HEK293 (cell line): ENCODE measurements around the gene SERPINA10.
"Not testable (repeated sequence)": the region's sequence is repeated elsewhere in the genome, so short reads cannot be mapped to it uniquely, and the experiment has no call there.

Experiments
- CTCF ChIA-PET: fragments of 350-600 bp; formaldehyde crosslinking; extraction: SDS; loops from one replicate; lab custom pipeline; 2021; ENCODE audit warnings: antibody characterized with exemption; lab: Yijun Ruan, JAX
- POLR2A ChIA-PET: fragments of 300-600 bp; formaldehyde crosslinking; extraction: SDS; loops from one replicate; lab custom pipeline; 2020; ENCODE audit warnings: antibody characterized with exemption, inconsistent platforms; lab: Yijun Ruan, JAX
- H3K27ac ChIP-seq: fragments of 200-500 bp; sonication (Bioruptor generic); 2 replicates; pipeline ENCODE4 v1.5.1; 2014; ENCODE audit warnings: low read depth, low read length, control low read depth, inconsistent platforms; ENCODE audit errors: extremely low read depth
- H3K36me3 ChIP-seq, 2 experiments: fragments of 200-500 bp in 1 of 2; sonication (Bioruptor generic) in 1 of 2; 1 replicate in 1 of 2; 2 replicates in 1 of 2; pipeline ENCODE4 v1.5.1; 2014 to 2017; ENCODE audit warnings: inconsistent platforms in 2 of 2, low read length in 2 of 2; ENCODE audit not compliant: control insufficient read depth in 2 of 2, insufficient read depth in 1 of 2
- H3K4me1 ChIP-seq: fragments of 200-500 bp; sonication (Bioruptor generic); 2 replicates; pipeline ENCODE4 v1.5.1; 2014; ENCODE audit warnings: mild to moderate bottlenecking, low read length, inconsistent platforms; ENCODE audit not compliant: control insufficient read depth, insufficient read depth
- H3K4me3 ChIP-seq: 2 replicates; pipeline ENCODE4 v1.5.1; 2011; ENCODE audit warnings: low read depth, mild to moderate bottlenecking, control low read depth, low read length, moderate library complexity
- H3K9me3 ChIP-seq: fragments of 200-500 bp; sonication (Bioruptor generic); 2 replicates; pipeline ENCODE4 v1.5.1; 2014; ENCODE audit warnings: low read depth, low read length, inconsistent platforms; ENCODE audit not compliant: control insufficient read depth, insufficient read depth
- MZF1 ChIP-seq: fragments of 450-650 bp; formaldehyde crosslinking; IDR thresholded peaks from 2 replicates; pipeline ENCODE4 v1.5.1; 2017; ENCODE audit warnings: missing biosample characterization, missing genetic modification characterization, borderline replicate concordance
- SP3 ChIP-seq: fragments of 450-650 bp; formaldehyde crosslinking; IDR thresholded peaks from 2 replicates; pipeline ENCODE4 v1.5.1; 2016; ENCODE audit warnings: missing biosample characterization, missing genetic modification characterization
- ZBTB17 ChIP-seq: fragments of 450-650 bp; formaldehyde crosslinking; IDR thresholded peaks from 2 replicates; pipeline ENCODE4 v1.5.1; 2016; ENCODE audit warnings: missing biosample characterization, missing genetic modification characterization
- ZBTB7A ChIP-seq: fragments of 450-650 bp; formaldehyde crosslinking; IDR thresholded peaks from 2 replicates; pipeline ENCODE4 v1.5.1; 2016; ENCODE audit warnings: low read depth, missing biosample characterization, missing genetic modification characterization
- ZNF121 ChIP-seq: fragments of 450-650 bp; formaldehyde crosslinking; IDR thresholded peaks from 2 replicates; pipeline ENCODE4 v1.5.1; 2016; ENCODE audit warnings: missing biosample characterization, missing genetic modification characterization
- ZNF24 ChIP-seq: fragments of 450-650 bp; formaldehyde crosslinking; IDR thresholded peaks from 2 replicates; pipeline ENCODE4 v1.5.1; 2016; ENCODE audit warnings: missing biosample characterization, missing genetic modification characterization
- ZNF248 ChIP-seq: fragments of 450-650 bp; formaldehyde crosslinking; IDR thresholded peaks from 2 replicates; pipeline ENCODE4 v1.5.1; 2017; ENCODE audit warnings: missing biosample characterization, missing genetic modification characterization
- ZNF366 ChIP-seq: fragments of 450-650 bp; formaldehyde crosslinking; conservative IDR thresholded peaks from 2 replicates; pipeline ENCODE4 v1.5.1; 2016; ENCODE audit warnings: missing biosample characterization, missing genetic modification characterization
- ZNF585B ChIP-seq: fragments of 450-650 bp; formaldehyde crosslinking; IDR thresholded peaks from 2 replicates; pipeline ENCODE4 v1.5.1; 2016; ENCODE audit warnings: missing biosample characterization, missing genetic modification characterization
- ZNF626 ChIP-seq: fragments of 450-650 bp; sonication (Bioruptor Pico); formaldehyde crosslinking; IDR thresholded peaks from 2 replicates; pipeline ENCODE4 v1.5.1; 2018; ENCODE audit warnings: missing biosample characterization, missing genetic modification characterization, inconsistent platforms
- ZNF76 ChIP-seq: fragments of 450-650 bp; formaldehyde crosslinking; IDR thresholded peaks from 2 replicates; pipeline ENCODE4; 2016; ENCODE audit warnings: low read depth, missing biosample characterization, missing genetic modification characterization, borderline replicate concordance
- ZSCAN30 ChIP-seq: fragments of 450-650 bp; IDR thresholded peaks from 2 replicates; pipeline ENCODE4 v1.5.1; 2018; ENCODE audit warnings: missing biosample characterization, mild to moderate bottlenecking, missing genetic modification characterization, moderate library complexity
- TF ChIP-seq, protein P1 (sequence below): fragments of 450-650 bp; formaldehyde crosslinking; IDR thresholded peaks from 2 replicates; pipeline ENCODE4 v1.5.1; 2017; ENCODE audit warnings: missing biosample characterization, missing genetic modification characterization
- TF ChIP-seq, protein P2 (sequence below): fragments of 450-650 bp; formaldehyde crosslinking; conservative IDR thresholded peaks from 2 replicates; pipeline ENCODE4 v1.5.1; 2016; ENCODE audit warnings: low read depth, missing biosample characterization, missing genetic modification characterization
- TF ChIP-seq, protein P3 (sequence below): fragments of 450-650 bp; formaldehyde crosslinking; IDR thresholded peaks from 2 replicates; pipeline ENCODE4 v1.5.1; 2016; ENCODE audit warnings: missing biosample characterization, missing genetic modification characterization

Gene SERPINA10

DNA sequence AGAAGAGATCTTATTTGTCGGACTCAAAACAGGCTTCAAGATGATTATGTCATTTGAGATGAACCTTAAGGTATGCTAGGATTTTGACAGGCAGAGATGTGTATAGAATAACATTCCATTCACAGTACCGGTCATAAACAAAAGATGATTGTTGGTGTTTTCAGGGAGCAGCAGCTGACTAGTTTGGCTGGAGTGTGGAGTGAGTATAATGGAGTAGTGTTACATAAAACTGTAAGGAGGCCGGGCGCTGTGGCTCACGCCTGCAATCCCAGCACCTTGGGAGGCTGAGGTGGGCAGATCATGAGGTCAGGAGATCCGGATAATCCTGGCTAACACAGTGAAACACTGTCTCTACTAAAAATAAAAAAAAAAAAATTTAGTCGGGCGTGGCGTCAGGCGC, 23.9 kb downstream of the SERPINA10 start (continued):
- TF ChIP-seq, protein P1, sequence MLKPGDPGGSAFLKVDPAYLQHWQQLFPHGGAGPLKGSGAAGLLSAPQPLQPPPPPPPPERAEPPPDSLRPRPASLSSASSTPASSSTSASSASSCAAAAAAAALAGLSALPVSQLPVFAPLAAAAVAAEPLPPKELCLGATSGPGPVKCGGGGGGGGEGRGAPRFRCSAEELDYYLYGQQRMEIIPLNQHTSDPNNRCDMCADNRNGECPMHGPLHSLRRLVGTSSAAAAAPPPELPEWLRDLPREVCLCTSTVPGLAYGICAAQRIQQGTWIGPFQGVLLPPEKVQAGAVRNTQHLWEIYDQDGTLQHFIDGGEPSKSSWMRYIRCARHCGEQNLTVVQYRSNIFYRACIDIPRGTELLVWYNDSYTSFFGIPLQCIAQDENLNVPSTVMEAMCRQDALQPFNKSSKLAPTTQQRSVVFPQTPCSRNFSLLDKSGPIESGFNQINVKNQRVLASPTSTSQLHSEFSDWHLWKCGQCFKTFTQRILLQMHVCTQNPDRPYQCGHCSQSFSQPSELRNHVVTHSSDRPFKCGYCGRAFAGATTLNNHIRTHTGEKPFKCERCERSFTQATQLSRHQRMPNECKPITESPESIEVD: no peak

DNA sequence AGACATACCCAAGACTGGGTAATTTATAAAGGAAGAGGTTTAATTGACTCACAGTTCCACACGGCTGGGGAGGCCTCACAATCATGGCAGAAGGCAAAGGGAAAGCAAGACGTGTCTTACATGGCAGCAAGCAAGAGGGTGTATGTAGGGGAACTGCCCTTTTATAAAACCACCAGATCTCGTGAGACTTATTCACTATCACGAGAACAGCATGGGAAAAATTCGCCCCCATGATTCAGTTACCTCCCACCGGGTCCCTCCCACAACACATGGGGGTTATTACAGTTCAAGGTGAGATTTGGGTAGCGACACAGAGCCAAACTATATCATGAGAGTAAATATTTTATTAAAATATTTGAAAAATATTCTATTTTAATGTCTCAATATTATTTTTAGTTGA, 24.5 kb downstream of the SERPINA10 start:
- CTCF ChIA-PET, POLR2A ChIA-PET, H3K4me1 ChIP-seq, H3K36me3 ChIP-seq, H3K4me3 ChIP-seq, H3K9me3 ChIP-seq, H3K27ac ChIP-seq: not testable (repeated sequence)

DNA sequence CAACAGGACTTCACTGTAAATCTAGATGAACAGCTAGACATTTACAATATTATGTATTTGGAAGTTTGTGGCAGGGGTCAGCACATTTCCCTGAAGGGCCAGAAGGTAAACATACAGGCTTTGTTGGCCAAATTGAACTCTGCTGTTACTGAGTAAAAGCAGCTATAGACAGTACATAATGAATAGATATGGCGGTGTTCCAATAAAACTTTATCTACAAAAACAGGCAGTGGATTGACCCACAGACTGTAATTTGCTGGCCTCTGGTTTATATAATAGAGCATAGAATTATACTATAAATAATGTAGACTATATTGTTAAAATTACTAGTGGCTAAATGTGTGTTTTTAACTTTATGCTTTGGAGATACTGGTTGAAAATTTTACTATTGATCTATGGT, 25.7 kb downstream of the SERPINA10 start:
- TF ChIP-seq ZNF248 (tag by site-specific recombination) (no peak), ZNF626 (tag by site-specific recombination) (no peak), ZNF121 (tag by site-specific recombination) (no peak), ZNF366 (no peak), ZBTB17 (tag by site-specific recombination) (no peak), MZF1 (tag by site-specific recombination) (no peak)
- TF ChIP-seq, protein P2, sequence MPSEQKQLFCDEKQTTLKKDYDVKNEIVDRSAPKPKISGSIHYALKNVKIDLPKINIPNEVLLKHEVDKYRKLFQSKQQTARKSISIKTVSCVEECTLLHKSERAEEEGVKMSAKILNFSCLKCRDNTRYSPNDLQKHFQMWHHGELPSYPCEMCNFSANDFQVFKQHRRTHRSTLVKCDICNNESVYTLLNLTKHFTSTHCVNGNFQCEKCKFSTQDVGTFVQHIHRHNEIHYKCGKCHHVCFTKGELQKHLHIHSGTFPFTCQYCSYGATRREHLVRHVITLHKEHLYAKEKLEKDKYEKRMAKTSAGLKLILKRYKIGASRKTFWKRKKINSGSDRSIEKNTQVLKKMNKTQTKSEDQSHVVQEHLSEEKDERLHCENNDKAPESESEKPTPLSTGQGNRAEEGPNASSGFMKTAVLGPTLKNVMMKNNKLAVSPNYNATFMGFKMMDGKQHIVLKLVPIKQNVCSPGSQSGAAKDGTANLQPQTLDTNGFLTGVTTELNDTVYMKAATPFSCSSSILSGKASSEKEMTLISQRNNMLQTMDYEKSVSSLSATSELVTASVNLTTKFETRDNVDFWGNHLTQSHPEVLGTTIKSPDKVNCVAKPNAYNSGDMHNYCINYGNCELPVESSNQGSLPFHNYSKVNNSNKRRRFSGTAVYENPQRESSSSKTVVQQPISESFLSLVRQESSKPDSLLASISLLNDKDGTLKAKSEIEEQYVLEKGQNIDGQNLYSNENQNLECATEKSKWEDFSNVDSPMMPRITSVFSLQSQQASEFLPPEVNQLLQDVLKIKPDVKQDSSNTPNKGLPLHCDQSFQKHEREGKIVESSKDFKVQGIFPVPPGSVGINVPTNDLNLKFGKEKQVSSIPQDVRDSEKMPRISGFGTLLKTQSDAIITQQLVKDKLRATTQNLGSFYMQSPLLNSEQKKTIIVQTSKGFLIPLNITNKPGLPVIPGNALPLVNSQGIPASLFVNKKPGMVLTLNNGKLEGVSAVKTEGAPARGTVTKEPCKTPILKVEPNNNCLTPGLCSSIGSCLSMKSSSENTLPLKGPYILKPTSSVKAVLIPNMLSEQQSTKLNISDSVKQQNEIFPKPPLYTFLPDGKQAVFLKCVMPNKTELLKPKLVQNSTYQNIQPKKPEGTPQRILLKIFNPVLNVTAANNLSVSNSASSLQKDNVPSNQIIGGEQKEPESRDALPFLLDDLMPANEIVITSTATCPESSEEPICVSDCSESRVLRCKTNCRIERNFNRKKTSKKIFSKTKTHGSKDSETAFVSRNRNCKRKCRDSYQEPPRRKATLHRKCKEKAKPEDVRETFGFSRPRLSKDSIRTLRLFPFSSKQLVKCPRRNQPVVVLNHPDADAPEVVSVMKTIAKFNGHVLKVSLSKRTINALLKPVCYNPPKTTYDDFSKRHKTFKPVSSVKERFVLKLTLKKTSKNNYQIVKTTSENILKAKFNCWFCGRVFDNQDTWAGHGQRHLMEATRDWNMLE (tag by site-specific recombination): no peak
- no peak overlapping the region for H3K4me3 ChIP-seq
- no peaks in the 10 kb centered on the region; the same call in 1 of the 2 replicates for H3K4me1 ChIP-seq
- H3K9me3 ChIP-seq: no peaks in the 10 kb centered on the region
- CTCF ChIA-PET: no interaction called here
- POLR2A ChIA-PET: no interaction called here
- H3K27ac ChIP-seq: no peak overlapping the region
- no peaks in the 10 kb centered on the region; a peak in 1 of 3 replicates for H3K36me3 ChIP-seq

DNA sequence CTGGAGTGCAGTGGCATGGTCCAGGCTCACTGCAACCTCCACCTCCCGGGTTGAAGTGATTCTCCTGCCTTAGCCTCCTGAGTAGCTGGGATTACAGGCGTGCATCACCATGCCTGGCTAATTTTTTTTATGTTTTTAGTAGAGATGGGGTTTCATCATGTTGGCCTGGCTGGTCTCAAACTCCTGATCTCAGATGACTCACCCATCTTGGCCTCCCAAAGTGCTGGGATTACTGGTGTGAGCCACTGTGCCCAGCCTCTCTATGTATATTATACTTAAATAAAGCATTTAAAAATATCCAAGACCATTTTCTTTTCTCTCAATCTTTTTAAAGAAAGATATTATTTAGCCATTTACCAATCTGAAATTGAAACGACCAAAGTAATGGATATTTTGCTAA, 28.9 kb downstream of the SERPINA10 start:
- H3K36me3 ChIP-seq, H3K4me3 ChIP-seq, H3K27ac ChIP-seq, POLR2A ChIA-PET, H3K9me3 ChIP-seq, H3K4me1 ChIP-seq, CTCF ChIA-PET: not testable (repeated sequence)

DNA sequence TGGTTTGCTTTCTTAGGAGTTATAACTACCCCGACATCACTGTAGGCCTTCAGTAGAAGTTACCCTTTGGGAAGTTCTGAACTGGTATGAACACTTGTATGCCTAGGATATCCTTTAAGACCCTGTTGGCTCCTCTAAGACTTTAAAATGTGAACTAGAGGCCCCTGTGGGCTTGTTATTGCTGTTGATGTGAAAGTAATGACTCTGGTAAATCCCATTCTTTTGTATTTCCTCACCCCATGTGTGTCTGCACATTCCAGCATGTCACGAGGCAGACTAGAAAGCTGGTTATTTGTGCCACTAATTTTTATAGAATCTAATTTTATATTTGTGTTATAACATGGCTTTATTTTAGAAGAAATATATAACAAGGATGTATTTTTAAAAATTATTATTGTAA, 48.9 kb downstream of the SERPINA10 start:
- Histone ChIP-seq H3K4me1 (no peaks in the 10 kb centered on the region), H3K9me3 (no peaks in the 10 kb centered on the region), H3K36me3 (peaks cover 0 to 16% of the 10 kb centered on the region in 2 experiments; a peak in 2 of 3 replicates)
- CTCF ChIA-PET: no interaction called here
- POLR2A ChIA-PET: no interaction called here
- TF ChIP-seq, protein P3, sequence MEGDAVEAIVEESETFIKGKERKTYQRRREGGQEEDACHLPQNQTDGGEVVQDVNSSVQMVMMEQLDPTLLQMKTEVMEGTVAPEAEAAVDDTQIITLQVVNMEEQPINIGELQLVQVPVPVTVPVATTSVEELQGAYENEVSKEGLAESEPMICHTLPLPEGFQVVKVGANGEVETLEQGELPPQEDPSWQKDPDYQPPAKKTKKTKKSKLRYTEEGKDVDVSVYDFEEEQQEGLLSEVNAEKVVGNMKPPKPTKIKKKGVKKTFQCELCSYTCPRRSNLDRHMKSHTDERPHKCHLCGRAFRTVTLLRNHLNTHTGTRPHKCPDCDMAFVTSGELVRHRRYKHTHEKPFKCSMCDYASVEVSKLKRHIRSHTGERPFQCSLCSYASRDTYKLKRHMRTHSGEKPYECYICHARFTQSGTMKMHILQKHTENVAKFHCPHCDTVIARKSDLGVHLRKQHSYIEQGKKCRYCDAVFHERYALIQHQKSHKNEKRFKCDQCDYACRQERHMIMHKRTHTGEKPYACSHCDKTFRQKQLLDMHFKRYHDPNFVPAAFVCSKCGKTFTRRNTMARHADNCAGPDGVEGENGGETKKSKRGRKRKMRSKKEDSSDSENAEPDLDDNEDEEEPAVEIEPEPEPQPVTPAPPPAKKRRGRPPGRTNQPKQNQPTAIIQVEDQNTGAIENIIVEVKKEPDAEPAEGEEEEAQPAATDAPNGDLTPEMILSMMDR (tag by site-specific recombination): no peak
- TF ChIP-seq ZNF24 (tag by site-specific recombination): no peak
- no peak for TF ChIP-seq ZNF585B
- no peak for TF ChIP-seq SP3 (tag by site-specific recombination)
- TF ChIP-seq ZSCAN30 (tag by site-specific recombination): no peak
- no peak for TF ChIP-seq ZNF76 (tag by site-specific recombination)
- TF ChIP-seq ZBTB7A (tag by site-specific recombination): no peak
- TF ChIP-seq, all 188 proteins: peak for 0
- H3K27ac ChIP-seq: no peak overlapping the region
- no peak overlapping the region for H3K4me3 ChIP-seq
